ENCODE measurements around the gene ZNF479. TPM values are rescaled to one million over a fixed set of nuclear protein-coding genes. Genes with fewer than 3 reads are reported as not detected.

ZNF479 gene
- not detected in 2 replicates for total RNA-seq

DNA sequence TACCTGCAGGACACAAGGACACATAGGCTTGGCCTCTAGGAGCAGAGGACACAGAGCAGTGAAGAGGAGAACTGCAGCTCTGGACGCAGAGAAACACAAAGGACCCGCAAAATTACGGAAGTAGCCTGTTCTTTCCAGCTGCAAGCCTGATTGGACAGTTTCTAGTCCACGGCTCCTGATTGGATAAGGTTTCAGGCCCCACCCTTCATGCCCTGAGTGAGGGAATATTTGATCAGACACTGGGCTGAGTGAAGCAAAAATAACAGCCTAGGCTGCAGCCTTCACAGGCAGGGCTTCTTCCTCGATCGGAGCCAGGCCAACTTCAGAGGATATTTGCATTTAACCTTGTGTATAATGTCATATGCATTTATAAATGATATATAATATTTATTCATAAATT is at the start of gene ZNF479:
Gene ZNF479, minus strand, starts transcription at position 101 of the 400 bp plus-strand sequence. CDS start 112 bp downstream, outside the sequence.

